ENCODE measurements around the gene ODF4. TPM values are rescaled to one million over a fixed set of nuclear protein-coding genes. Genes with fewer than 3 reads are reported as not detected.

ODF4 gene
- total and polyA plus RNA-seq, 2 of the 13 experiments (the other 11 are each of a cell fraction or from before 2014, with no cell fraction given) = not detected

DNA sequence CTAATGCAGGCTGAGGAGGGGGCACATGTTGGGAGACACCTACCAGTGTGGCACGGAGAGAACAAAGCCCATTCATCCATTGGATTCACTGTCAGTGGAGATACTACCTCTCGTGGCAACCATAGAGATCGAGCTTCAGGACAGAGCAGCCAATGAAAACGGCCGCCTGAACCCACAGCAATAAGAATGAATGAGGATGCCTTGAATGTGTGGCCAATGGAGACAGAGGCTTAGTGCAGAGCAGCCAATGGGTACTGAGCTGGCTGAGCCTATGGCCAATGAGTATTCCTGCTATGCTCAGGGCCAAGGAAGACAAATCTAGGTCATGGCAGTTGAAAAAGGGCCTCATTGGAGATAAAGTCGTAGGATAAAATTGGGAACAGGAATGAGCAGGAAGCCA, 18.6 kb upstream of the ODF4 start:
- DNase-seq (ENCODE audit: low spot score) (no peak), FAIRE-seq (no peak), ATAC-seq (peak; percentile 22; the same call in 2 of the 3 replicates)
- no peak overlapping the region for H3K4me2 ChIP-seq (ENCODE audit: low read depth, low read length)
- TF ChIP-seq NFYC (CRISPR knock-in tag; IDR thresholded peaks at IDR 0.05) (peak; percentile 29; the same call in 1 of the 2 replicates), RFX1 (IDR thresholded peaks at IDR 0.05) (no peak)
- H2AFZ ChIP-seq (ENCODE audit: low read length) = no peak overlapping the region
- no TSS peak for BruUV-seq (replicated peaks)
- no peaks in the 10 kb centered on the region for H3K36me3 ChIP-seq (replicated peaks in 1 of 2; ENCODE audit: control insufficient read depth in 1 of 2, insufficient read depth in 2 of 2, low read length in 2 of 2)
- intact Hi-C loops (cut with micrococcal nuclease; ENCODE audit: unreplicated experiment) = no loop called here
- peaks cover 18% of the 10 kb centered on the region for H3K4me1 ChIP-seq (ENCODE audit: insufficient read depth, low read length)
- H3K9ac ChIP-seq (ENCODE audit: insufficient read depth, low read depth, low read length) = no peak overlapping the region
- H3K4me3 ChIP-seq (replicated peaks in 1 of 3; ENCODE audit: insufficient read depth in 1 of 3, low read depth in 2 of 3, low read length in 3 of 3) = no peak overlapping the region
- H3K79me2 ChIP-seq (ENCODE audit: insufficient read depth, low read length) = no peaks in the 10 kb centered on the region
- in situ Hi-C loops (cut with HindIII; ENCODE audit: extremely low pct_ligation_motif_present, low pct_unique_long_range_greater_than_20kb) = no loop called here
- ChIA-PET CTCF (ENCODE audit: low intra/inter-chr PET ratio, low total read pairs) (no interaction called here), POLR2A (no interaction called here)
- H3K9me3 ChIP-seq (ENCODE audit: low read length) = no peaks in the 10 kb centered on the region
- peaks cover 2 to 36% of the 10 kb centered on the region in 2 experiments; a peak in 4 of 5 replicates for H3K27me3 ChIP-seq (ENCODE audit: control insufficient read depth in 1 of 2, insufficient read depth in 2 of 2, low read length in 2 of 2)
- 29% methylated on average over 6 of the region's 6 CpGs for WGBS (ENCODE audit: low lambda C conversion rate)
- no peak overlapping the region for H3K27ac ChIP-seq (ENCODE audit: extremely low read length, insufficient read depth, low read length)
- no peaks in the 10 kb centered on the region for H4K20me1 ChIP-seq (ENCODE audit: insufficient read depth, low read length)

GRCh38 chr17:8322061-8322460, 17.6 kb upstream of the ODF4 start:
- BruUV-seq (replicated peaks) = no TSS peak
- Histone ChIP-seq H3K36me3 (replicated peaks in 1 of 2; ENCODE audit: control insufficient read depth in 1 of 2, insufficient read depth in 2 of 2, low read length in 2 of 2) (no peaks in the 10 kb centered on the region), H3K4me3 (replicated peaks in 1 of 3; ENCODE audit: insufficient read depth in 1 of 3, low read depth in 2 of 3, low read length in 3 of 3) (no peak overlapping the region), H3K27me3 (ENCODE audit: control insufficient read depth in 1 of 2, insufficient read depth in 2 of 2, low read length in 2 of 2) (peaks cover 2 to 36% of the 10 kb centered on the region in 2 experiments; a peak in 4 of 5 replicates), H3K79me2 (ENCODE audit: insufficient read depth, low read length) (no peaks in the 10 kb centered on the region), H3K9me3 (ENCODE audit: low read length) (no peaks in the 10 kb centered on the region), H3K4me2 (ENCODE audit: low read depth, low read length) (no peak overlapping the region), H3K27ac (ENCODE audit: extremely low read length, insufficient read depth, low read length) (no peak overlapping the region), H3K9ac (ENCODE audit: insufficient read depth, low read depth, low read length) (no peak overlapping the region), H3K4me1 (ENCODE audit: insufficient read depth, low read length) (peaks cover 28% of the 10 kb centered on the region), H4K20me1 (ENCODE audit: insufficient read depth, low read length) (no peaks in the 10 kb centered on the region), H2AFZ (ENCODE audit: low read length) (no peak overlapping the region)
- 49% methylated on average over 3 of the region's 8 CpGs for WGBS (ENCODE audit: low lambda C conversion rate)
- in situ Hi-C loops (cut with HindIII; ENCODE audit: extremely low pct_ligation_motif_present, low pct_unique_long_range_greater_than_20kb) (no loop called here), intact Hi-C loops (cut with micrococcal nuclease; ENCODE audit: unreplicated experiment) (no loop called here)
- DNase-seq (ENCODE audit: low spot score) = no peak
- CTCF ChIA-PET (ENCODE audit: low intra/inter-chr PET ratio, low total read pairs) = no interaction called here
- POLR2A ChIA-PET = no interaction called here
- peak; percentile 11; the same call in 1 of the 3 replicates for ATAC-seq
- FAIRE-seq = no peak
- TF ChIP-seq, protein P1, sequence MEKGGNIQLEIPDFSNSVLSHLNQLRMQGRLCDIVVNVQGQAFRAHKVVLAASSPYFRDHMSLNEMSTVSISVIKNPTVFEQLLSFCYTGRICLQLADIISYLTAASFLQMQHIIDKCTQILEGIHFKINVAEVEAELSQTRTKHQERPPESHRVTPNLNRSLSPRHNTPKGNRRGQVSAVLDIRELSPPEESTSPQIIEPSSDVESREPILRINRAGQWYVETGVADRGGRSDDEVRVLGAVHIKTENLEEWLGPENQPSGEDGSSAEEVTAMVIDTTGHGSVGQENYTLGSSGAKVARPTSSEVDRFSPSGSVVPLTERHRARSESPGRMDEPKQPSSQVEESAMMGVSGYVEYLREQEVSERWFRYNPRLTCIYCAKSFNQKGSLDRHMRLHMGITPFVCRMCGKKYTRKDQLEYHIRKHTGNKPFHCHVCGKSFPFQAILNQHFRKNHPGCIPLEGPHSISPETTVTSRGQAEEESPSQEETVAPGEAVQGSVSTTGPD (CRISPR knock-in tag; IDR thresholded peaks at IDR 0.05) = no peak
- TF ChIP-seq ZNF138 (CRISPR knock-in tag; IDR thresholded peaks at IDR 0.05; ENCODE audit: low read depth) (no peak), ZNF550 (CRISPR knock-in tag; IDR thresholded peaks at IDR 0.05; ENCODE audit: borderline replicate concordance) (no peak), ZNF180 (CRISPR knock-in tag; IDR thresholded peaks at IDR 0.05; ENCODE audit: borderline replicate concordance, low read depth) (no peak), ZBTB10 (CRISPR knock-in tag; IDR thresholded peaks at IDR 0.05; ENCODE audit: borderline replicate concordance) (no peak), SRY (CRISPR knock-in tag; IDR thresholded peaks at IDR 0.05) (no peak), RBM22 (optimal IDR thresholded peaks at IDR 0.05; ENCODE audit: low read length) (no peak), ZNF253 (CRISPR knock-in tag; IDR thresholded peaks at IDR 0.05; ENCODE audit: borderline replicate concordance) (no peak), ZNF205 (CRISPR knock-in tag; IDR thresholded peaks at IDR 0.05) (no peak), ZNF234 (CRISPR knock-in tag; conservative IDR thresholded peaks at IDR 0.05) (no peak), HIVEP1 (CRISPR knock-in tag; IDR thresholded peaks at IDR 0.05) (no peak), NFIB (CRISPR knock-in tag; IDR thresholded peaks at IDR 0.05; ENCODE audit: borderline replicate concordance) (no peak), ZSCAN21 (CRISPR knock-in tag; IDR thresholded peaks at IDR 0.05; ENCODE audit: borderline replicate concordance) (no peak)
